Erythroblast (primary cell): ENCODE measurements around the gene NKAIN4.
A peak's percentile ranks its signal among the peaks of the same experiment; 100 is the strongest.

Experiments used
- GATA1 ChIP-seq: IDR thresholded peaks from 2 replicates; pipeline ENCODE4 v1.6.1; 2011; ENCODE audit warnings: low read depth, mild to moderate bottlenecking, control low read depth, low read length, moderate library complexity
- POLR2A ChIP-seq: IDR thresholded peaks from 2 replicates; pipeline ENCODE4 v1.6.1; 2011; ENCODE audit warnings: mild to moderate bottlenecking, low read length

GRCh38 chr20:63273059-63273579 lies 18.9 kb upstream of the NKAIN4 start:
- TF ChIP-seq POLR2A (peak; percentile 7), GATA1 (no peak)
